ENCODE measurements around the gene ZNF181. TPM values are rescaled to one million over a fixed set of nuclear protein-coding genes. Genes with fewer than 3 reads are reported as not detected.

The ZNF181 gene
- total and polyA plus RNA-seq, 2 of the 8 experiments (the other 6 are each of a cell fraction or from before 2014, with no cell fraction given) = 2.8 to 7.5 TPM

- Histone ChIP-seq H3K9me3 (ENCODE audit: insufficient read depth in 2 of 2, low read depth in 1 of 2, low read length in 1 of 2) (peaks cover 18 to 48% of the 10 kb centered on the region in 2 experiments), H3K4me1 (replicated peaks in 1 of 4; ENCODE audit: control insufficient read depth in 3 of 4, insufficient read depth in 4 of 4, low read length in 3 of 4) (no peaks in the 10 kb centered on the region), H2BK120ac (replicated peaks; ENCODE audit: low read depth, low read length) (no peak overlapping the region), H3K36me3 (ENCODE audit: control insufficient read depth in 2 of 4, insufficient read depth in 4 of 4, low read length in 3 of 4) (no peaks in the 10 kb centered on the region), H3K56ac (replicated peaks; ENCODE audit: insufficient read length, low read depth, low read length) (no peak overlapping the region), H3K79me2 (ENCODE audit: control insufficient read depth in 1 of 2, insufficient read depth in 2 of 2, low read length in 2 of 2) (no peaks in the 10 kb centered on the region), H2AK5ac (ENCODE audit: low read depth, low read length) (no peak overlapping the region), H3K4me3 (ENCODE audit: extremely low read depth in 1 of 4, insufficient read depth in 2 of 4, low read depth in 3 of 4, low read length in 4 of 4) (no peak overlapping the region), H3K14ac (ENCODE audit: insufficient read length) (no peak overlapping the region), H3K4me2 (ENCODE audit: insufficient read depth in 1 of 2, low read depth in 2 of 2, low read length in 2 of 2) (no peak overlapping the region), H3K27me3 (replicated peaks in 1 of 4; ENCODE audit: control insufficient read depth in 3 of 4, extremely low read depth in 1 of 4, insufficient read depth in 3 of 4, low read length in 3 of 4) (no peaks in the 10 kb centered on the region), H3K79me1 (ENCODE audit: low read depth, low read length) (no peaks in the 10 kb centered on the region), H3K9ac (replicated peaks in 1 of 4; ENCODE audit: extremely low read depth in 1 of 4, low read depth in 3 of 4, low read length in 3 of 4) (no peak overlapping the region), H3K27ac (ENCODE audit: low read depth, low read length) (no peak overlapping the region), H3K18ac (ENCODE audit: extremely low read depth, low read length) (no peak overlapping the region), H3K4ac (replicated peaks; ENCODE audit: insufficient read length, low read depth, low read length) (no peak overlapping the region), H2BK12ac (ENCODE audit: low read depth, low read length) (no peak overlapping the region), H4K91ac (replicated peaks; ENCODE audit: insufficient read length, low read length) (no peak overlapping the region), H4K8ac (ENCODE audit: extremely low read depth, insufficient read depth, low read length) (no peak overlapping the region), H2BK15ac (ENCODE audit: low read length) (no peak overlapping the region), H2BK5ac (ENCODE audit: low read depth, low read length) (no peak overlapping the region), H2AFZ (ENCODE audit: low read length) (no peak overlapping the region), H4K20me1 (replicated peaks in 1 of 2; ENCODE audit: control insufficient read depth in 1 of 2, insufficient read depth in 2 of 2, low read length in 2 of 2) (no peaks in the 10 kb centered on the region), H2BK20ac (ENCODE audit: low read length) (no peak overlapping the region), H3K23ac (ENCODE audit: insufficient read length) (no peak overlapping the region), H4K5ac (ENCODE audit: insufficient read length, low read depth, low read length) (no peak overlapping the region), H3K23me2 (ENCODE audit: low read depth, low read length) (no peaks in the 10 kb centered on the region)
- DNase-seq (ENCODE audit: low read depth in 1 of 2, low spot score in 2 of 2) (no peak), FAIRE-seq (no peak)
- WGBS, 2 experiments (ENCODE audit: extremely low coverage in 1 of 2, insufficient coverage in 1 of 2, insufficient read length in 1 of 2, insufficient replicate concordance in 2 of 2, low coverage in 1 of 2, low lambda C conversion rate in 2 of 2, missing lambda C conversion rate in 1 of 2) = 56% methylated on average over 3 of the region's 3 CpGs; no CpG with 5 or more reads in 1 of the 2 experiments
- TF ChIP-seq POU5F1 (IDR thresholded peaks at IDR 0.05; ENCODE audit: low read depth, low read length) = no peak
- no peak for TF ChIP-seq SP4 (IDR thresholded peaks at IDR 0.05; ENCODE audit: low read length)
- no peak for TF ChIP-seq BRCA1 (IDR thresholded peaks at IDR 0.05; ENCODE audit: low read depth, low read length)
- no peak for TF ChIP-seq USF2 (IDR thresholded peaks at IDR 0.05; ENCODE audit: low read length)
- no peak for TF ChIP-seq TAF1 (IDR thresholded peaks at IDR 0.05; ENCODE audit: low read depth, low read length)
- CTCF ChIA-PET (ENCODE audit: partially characterized antibody) = no interaction called here
- POLR2A ChIA-PET (ENCODE audit: partially characterized antibody) = no interaction called here
These were observed 45.6 kb downstream of the ZNF181 start for GRCh38 chr19:34779652-34780051.
